Activated T-cell treated with anti-CD3 and anti-CD28 coated beads for 24 hours (primary cell): ENCODE data around the gene OVAAL.

ENCODE experiments used
- DNase-seq: peaks from one replicate; pipeline ENCODE4 v3.0.0-alpha.2; 2020; ENCODE audit warnings: low read depth

OVAAL gene

GRCh38 chr1:180606155-180606554 is 47.4 kb downstream of the OVAAL start:
- DNase-seq = no peak

- DNase-seq = no peak
Observed at GRCh38 chr1:180609643-180610555, 51.1 kb downstream of the OVAAL start.

GRCh38 chr1:180610556-180611015 is 51.8 kb downstream of the OVAAL start:
- no peak for DNase-seq

- DNase-seq = no peak
Observed at GRCh38 chr1:180611016-180611930, 52.5 kb downstream of the OVAAL start.

- no peak for DNase-seq
Observed at GRCh38 chr1:180612632-180613031, 53.9 kb downstream of the OVAAL start.

GRCh38 chr1:180614730-180615129 is 56.0 kb downstream of the OVAAL start:
- DNase-seq = no peak

GRCh38 chr1:180615493-180616290 is 56.9 kb downstream of the OVAAL start:
- DNase-seq = no peak
